ENCODE measurements around the gene LRP5.

Gene LRP5

DNA sequence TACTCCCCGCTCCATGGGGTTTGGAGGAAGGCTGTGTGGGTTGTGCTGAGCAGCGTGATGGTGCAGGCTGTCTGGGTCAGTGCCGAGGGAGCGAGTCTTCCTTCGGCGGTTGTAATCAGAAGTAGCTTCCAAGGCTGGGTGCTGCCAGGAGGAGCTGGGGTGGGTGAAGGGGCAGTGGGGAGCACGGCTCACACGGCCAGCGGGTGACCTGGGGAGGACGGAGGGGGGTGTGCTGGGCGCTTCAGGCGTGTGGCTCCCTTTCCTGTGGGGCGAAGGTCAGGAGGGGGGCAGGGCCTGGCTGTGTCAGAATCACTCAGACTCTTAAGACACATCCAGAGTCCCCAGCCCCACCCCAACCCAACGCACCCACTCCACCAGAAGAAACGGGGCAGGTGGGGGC, 60.2 kb downstream of the LRP5 start:
- DNase-seq: no peak

DNA sequence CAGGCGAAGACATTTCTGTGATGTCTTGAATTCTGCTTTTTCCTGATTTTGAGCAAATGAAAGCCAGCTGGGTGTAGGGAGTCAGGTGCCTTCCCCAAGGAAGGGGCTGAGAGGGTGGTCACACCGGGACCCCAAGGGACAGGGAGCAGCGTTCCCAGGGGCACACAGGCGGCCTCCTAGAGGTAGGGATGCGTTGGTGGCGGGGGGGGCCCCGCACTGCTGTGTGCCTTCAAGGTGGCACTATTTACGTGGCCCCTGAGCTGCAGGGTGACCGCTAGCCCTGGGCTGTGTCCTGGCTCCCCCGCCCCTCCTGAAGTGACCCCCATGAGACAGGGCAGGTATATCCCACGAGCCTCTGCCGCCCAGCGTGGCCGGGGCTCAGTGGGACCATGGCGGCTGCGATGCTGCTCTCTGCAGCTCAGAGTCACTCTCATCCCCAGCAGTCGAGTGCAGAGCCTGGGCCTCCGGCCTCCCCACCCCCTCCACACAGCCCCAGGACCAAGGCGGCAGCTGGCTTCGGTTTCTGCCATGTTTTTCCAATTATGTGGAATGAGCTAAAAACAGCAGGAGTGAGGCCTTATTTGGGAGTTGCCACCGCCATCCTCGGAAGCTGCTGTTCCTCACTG, 60.9 kb downstream of the LRP5 start:
- DNase-seq: no peak

DNA sequence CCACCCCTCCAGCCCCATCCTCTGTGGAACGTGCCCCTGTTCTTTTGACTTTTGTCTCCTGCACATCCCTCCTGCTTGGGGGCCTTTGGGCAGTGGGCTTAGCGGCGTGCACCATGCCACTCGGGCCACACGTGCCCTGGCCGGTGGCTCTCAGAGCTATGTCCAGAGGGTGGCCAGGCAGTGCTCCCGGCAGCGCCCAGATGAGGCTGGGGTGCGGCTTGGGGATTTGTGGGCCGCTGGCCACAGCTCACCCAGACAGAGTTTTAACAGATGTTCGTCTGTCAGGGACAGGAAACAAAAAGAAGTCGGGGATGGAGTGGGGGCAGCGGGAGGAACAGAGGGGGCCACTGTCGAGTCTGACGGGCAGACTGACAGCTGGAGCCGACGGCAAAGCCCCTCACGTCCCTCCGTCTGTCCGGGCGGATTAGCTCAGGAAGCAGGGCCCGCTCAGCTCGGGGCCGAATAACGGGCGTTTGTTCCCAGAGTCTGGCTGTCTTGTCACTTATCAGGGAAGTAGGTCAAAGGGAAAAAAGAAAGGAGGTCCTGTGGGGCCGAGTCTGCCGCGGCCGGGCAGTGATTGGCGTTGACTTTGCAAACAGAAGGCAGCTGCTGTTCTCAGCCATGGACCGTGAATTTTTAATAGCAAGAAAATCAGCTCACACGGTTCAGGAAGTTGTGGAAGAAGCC, 61.6 kb downstream of the LRP5 start:
- DNase-seq: no peak

DNA sequence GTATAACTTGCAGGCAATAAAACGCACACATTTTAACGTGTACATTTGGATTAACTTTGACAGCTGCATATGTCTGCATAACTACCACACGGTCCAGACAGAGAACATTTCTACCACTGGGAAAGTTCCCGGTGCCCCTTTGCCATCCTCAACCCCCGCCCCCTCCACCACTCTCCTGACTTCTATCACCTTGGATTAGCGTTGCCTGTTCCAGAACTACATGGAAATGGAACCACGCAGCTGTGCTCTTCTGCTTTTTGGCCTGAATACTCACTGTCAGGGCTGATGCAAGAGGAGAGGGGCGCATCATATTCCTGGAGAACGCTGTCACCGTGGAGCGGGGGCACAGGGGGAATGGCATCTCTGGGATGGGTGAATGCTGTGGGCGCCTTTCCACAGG, 62.1 kb downstream of the LRP5 start:
- no peak for DNase-seq

DNA sequence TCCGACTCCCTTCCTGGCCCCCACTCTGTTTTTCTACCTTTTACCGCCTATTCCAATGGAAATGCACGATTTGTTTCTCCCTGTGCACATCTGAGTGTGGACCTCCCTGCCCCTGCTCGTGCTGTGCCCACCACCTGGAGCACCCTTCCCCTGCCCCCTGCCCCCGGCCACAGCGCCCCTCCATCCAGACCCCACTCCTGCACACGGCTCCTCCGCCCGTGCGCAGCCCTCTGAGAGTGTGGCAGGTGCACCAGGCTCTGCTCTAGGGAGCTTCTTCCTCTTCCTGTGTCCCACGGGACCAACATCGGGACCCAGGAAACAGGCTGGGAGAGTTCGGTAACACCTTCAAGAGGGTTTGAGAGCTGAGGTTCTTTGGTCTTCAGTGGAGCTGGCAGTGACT, 62.9 kb downstream of the LRP5 start:
- no peak for DNase-seq

DNA sequence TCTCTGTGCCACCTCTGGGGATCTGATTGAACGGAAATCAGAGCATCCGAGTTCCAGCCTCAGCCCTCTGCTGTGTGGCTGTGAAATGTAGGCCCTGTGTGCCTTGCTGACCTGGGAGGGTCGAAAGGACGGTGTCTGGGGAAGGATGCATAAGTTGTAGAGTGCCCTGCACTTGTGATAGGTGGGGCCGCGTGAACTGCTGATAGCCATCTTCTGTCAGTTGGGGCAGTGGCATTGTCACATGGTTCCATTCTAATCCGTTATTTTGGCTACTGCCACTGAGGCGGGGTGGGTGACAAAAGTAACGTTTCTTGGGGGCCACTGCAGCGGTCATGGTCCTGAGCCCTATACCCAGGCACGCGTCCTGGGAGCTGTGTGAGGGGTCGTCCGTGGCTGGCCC, 63.4 kb downstream of the LRP5 start:
- DNase-seq: no peak

DNA sequence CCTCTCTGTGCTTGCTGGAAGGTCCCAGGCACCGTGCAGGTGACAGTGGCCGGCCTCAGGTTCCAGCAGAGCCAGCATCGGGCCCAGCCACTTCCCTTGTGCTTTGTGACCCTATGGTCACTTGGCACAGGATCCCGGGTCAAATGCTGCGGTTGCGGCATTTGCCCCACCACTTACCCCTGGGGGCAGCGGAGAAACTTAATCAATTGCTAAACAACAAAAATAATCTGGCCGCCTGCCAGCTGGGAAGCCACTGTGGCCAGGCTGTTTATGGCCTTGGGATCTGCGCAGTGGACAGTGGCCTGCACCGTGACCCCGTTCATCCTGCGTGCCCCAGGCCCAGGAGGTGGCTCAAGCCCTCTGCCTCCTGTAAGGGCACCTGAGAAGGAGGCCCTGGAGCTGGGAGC, 65.0 kb downstream of the LRP5 start:
- DNase-seq: no peak

DNA sequence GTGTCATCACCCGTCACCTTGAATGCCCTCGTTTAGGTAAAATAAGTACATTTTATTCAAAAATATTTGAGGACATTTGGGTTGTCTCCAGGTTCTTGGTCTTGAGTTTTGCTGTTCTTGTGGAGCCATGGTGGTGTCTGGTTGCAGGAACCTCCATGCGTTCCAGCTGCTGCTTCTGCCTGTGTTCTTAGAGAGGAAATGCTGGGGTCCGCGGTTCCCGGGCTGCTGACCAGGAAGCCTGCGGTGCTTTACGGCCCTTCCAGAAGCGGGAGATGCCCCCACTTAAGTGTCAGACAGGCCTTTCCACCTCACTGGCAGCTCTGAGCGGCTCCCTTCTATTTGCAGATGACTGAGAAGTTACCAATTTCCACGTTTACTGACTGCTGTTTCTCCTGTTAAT, 66.8 kb downstream of the LRP5 start:
- DNase-seq: no peak

DNA sequence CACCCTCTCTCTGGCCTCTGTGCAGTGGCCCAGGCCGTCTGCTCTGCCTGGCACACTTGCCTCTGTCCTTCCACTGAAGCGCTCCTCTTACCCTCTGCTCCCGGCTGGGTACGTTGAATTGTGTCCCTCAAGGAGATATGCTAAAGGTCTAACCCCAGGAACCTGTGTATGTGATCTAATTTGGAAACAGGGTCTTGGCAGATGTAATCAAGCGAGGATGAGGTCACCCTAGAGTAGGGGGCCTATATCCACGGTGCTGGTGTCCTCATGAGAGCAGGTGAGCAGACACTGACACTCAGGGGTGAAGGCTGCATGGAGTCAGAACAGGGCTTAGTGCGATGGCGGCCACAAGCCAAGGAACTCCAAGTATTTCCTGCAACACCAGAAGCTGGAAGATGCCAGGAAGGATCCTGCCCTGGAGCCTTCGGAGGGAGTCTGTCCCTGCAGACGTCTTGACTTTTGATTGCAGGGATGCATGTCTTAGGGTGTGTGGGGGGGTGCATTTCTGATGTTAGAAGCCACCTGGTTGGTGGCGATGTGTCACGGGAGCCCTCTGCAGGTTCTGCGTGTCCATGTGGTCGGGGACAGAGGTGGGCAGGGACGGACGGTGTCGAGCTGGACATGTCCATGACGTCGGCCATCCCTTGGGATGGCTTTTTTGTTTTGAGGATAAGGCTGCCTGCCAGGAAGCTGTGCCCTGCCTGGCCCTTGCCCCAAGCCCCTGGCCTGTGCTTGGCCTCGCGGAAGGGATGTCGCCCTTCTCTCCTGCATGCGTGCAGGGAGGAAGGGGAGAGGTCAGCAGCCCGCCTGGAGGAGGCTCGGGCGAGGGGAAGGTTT, 68.6 kb downstream of the LRP5 start:
- no peak for DNase-seq

DNA sequence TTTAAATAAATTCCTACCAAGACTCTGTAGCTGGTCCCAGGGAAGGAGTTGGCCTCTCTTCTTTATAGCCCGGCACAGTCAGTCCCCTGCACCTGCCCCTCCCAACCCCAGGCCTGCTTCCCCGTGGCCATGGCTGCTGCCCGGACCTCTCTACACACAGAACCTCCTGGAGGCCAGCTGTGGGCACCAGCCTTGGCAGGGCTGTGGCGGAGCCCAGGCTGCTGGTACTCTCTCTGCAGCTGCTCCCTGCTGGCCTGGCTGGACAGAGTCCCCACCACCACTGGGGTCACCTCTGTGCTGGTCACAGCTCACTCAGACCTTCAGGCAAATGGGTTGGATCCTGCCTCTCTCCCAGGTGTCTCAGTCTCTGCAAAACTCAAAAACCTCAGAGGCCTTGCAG, 69.3 kb downstream of the LRP5 start:
- DNase-seq: no peak

DNA sequence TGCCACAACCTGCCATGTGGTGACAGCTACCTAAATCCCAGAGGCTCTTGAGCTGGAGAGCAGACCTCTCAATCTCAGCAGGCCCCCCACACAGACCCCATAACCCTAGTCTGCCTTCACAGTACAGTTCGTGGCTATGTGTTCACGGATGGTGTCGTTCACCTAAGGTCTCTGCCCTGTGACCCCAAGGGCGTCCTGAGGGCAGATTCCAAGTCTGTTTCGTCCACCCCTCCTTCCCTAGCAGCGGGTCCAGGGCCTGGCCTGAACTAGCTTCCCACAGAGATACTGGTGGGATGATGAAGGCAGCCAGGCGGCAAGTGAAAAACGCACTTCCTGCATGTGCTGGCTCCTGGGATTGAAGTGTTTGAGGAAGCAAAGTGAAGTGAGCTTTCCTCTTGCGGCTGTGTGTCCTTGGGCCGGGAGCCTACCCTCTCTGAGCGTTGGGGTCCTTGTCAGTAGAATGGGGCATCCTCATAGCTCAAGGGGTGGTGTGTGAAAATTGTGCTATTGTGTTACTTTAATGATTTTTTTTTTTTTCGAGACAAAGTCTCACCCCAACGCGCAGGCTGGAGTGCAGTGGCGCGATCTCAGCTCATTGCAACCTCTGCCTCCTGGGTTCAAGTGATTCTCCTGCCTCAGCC, 70.1 kb downstream of the LRP5 start:
- DNase-seq: no peak

DNA sequence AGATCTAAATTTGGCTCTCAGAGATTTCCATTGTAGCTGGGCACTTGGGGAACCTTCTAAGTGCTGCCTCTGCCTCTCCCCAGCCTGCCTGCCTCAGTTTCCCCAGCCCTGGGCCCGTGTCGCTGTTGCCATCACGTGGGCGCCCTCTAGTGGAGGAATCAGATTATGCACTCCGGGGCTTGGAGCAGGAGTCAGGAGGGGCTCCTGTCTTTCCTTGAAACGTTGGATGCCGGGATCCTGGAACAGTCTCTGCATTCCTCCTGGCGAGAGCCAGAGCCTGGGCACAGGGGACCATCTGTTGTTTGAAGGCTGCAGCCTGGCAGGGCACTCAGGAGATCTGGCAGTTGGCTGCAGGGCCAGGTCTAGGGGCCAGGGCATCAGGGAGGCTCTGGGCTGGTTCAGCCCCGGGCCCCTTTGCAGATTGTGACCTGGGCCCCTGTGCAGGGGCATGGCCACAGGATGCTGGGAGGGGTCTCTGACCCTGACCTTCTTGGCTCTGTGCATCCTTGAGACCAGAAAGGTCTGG, 71.6 kb downstream of the LRP5 start:
- no peak for DNase-seq

DNA sequence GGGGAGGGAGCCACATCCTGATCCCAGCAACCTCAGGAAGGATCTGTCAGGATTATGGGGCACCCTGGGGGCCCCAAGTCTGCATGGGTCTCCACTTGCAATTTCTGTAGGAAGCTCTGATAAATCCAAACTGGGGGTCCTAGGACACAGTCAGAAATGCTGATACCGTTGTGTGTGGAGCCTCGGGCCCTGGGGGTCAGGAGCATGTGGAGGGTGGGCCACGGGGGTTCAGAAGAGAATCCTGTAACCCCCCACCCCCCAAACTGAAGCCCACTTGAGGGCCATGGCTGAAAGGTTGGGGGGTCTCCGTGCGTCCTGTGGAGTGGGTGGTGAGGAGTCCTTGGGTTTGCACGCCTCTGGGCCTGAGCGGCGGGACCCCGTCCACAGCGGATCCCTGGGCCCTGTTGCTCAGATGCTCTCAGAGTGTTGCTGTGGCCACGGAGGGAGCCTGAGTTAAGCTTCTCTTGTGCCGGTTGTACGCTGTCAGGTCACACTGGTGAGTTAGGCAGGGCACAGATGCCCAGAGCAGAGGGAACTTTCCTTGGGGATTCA, 72.2 kb downstream of the LRP5 start:
- no peak for DNase-seq

DNA sequence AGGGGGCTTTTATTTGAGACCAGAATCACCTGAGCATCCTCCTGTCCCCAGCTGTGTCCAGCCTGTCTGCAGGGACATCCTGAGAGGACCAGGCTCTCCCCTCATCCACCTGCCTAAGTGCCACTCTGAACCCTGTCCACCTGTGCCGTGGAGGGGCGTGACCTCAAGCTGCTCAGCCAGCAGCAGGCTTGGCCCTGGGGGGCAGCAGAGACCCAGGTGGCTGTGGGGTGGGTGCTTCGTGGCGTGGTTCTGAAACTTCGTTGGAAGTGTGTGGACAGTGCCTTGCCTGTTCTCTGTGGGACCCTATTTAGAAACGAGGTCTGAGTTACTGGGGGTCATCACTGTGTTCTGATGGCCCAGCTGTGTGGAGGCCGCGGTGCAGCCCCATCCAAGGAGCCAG, 72.7 kb downstream of the LRP5 start:
- DNase-seq: no peak

DNA sequence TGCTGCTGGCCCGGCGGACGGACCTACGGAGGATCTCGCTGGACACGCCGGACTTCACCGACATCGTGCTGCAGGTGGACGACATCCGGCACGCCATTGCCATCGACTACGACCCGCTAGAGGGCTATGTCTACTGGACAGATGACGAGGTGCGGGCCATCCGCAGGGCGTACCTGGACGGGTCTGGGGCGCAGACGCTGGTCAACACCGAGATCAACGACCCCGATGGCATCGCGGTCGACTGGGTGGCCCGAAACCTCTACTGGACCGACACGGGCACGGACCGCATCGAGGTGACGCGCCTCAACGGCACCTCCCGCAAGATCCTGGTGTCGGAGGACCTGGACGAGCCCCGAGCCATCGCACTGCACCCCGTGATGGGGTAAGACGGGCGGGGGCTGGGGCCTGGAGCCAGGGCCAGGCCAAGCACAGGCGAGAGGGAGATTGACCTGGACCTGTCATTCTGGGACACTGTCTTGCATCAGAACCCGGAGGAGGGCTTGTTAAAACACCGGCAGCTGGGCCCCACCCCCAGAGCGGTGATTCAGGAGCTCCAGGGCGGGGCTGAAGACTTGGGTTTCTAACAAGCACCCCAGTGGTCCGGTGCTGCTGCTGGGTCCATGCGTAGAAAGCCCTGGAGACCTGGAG, 74.1 kb downstream of the LRP5 start:
- DNase-seq: no peak

DNA sequence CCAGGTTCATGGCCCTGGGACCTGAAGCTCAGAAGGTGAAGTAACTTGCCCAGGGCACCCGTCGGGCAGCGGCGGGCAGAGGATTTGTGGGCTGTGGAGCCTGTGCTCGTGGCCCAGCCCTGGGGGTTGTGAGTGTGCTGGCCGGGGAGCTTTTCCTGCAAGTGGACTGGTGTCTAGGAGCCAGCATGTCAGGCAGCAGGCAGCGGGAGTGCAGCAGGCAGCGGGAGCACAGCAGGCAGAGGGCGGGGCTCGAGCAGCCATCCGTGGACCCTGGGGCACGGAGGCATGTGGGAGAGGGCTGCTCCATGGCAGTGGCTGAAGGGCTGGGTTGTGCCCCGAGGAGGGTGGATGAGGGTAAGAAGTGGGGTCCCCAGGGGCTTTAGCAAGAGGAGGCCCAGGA, 75.4 kb downstream of the LRP5 start:
- DNase-seq: no peak

DNA sequence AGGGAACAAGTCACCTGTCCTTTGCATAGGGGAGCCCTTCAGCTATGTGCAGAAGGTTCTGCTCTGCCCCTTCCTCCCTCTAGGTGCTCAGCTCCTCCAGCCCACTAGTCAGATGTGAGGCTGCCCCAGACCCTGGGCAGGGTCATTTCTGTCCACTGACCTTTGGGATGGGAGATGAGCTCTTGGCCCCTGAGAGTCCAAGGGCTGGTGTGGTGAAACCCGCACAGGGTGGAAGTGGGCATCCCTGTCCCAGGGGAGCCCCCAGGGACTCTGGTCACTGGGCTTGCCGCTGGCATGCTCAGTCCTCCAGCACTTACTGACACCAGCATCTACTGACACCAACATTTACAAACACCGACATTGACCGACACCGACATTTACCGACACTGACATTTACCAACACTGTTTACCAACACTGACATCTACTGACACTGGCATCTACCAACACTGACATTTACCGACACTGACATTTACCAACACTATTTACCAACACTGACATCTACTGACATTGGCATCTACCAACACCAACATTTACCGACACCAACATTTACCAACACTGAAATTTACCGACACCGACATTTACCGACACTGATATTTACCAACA, 76.3 kb downstream of the LRP5 start:
- no peak for DNase-seq

DNA sequence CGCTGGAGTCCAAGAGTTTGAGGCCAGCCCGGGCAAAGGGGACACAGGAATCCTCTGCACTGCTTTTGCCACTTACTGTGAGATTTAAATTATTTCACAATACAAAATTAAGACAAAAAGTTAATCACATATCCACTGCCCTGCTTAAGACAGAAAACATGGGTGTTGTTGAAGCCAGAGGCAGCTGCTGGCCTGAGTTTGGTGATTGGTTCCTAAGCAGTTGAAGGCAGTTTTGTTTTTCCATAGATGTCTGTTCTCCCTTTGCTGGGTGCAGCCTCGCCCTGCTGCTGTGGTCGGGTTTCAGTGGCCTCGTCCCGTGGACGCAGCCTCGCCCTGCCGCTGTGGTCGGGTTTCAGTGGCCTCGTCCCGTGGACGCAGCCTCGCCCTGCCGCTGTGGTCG, 77.9 kb downstream of the LRP5 start:
- DNase-seq: no peak

DNA sequence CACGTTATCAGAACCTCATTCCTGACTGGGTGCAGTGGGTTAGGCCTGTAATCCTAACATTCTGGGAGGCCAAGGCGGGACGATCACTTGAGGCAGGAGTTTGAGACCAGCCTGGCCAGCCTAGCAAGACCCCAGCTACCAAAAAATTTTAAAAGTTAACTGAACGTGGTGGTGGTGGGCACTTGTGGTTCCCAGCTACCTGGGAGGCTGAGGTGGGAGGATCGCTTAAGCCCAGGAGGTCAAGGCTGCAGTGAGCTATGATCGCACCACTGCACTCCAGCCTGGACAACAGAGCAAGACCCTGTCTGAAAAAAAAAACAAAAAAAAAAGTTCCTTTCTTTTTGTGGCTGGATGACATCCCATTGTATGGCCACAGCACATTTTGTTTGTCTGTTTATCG, 80.4 kb downstream of the LRP5 start:
- no peak for DNase-seq

DNA sequence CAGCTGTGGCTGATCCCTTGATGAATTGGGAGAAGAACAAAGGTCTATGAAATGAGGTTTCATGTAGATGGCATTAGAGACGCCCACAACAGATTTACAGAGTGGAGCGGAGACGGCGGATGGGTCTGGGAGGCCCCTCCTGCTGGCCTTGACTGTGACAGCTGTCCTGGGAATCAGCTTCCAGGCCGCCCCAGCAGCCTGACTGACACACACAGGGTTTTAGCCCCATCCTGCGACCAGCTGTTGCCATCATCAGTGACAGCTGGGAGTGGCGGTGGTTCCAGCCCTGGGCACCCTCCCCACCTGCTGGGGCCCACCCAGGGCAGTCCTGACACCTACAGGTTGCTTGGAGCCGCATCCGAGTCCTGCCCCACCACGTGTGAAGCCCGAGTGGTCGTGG, 84.1 kb downstream of the LRP5 start:
- no peak for DNase-seq

DNA sequence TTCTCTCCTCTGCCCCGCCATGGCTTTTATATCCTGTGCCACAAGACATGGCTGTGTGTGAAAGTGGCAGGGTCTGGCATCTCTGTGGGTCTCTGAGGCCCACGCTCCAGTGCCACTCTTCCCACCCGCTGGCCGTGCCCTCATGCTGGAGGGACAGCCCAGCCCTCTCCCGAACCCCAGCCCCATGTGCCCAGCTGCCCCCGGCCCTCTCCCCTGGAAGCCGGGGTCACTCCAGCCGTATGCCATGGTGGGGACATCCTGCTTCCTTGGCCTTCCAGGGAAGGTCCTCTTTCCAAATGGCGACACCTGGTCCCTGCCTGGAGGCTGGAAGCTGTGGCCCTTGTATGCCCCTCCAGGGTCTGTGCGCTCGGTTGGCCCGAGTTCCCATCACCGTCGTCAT, 84.9 kb downstream of the LRP5 start:
- no peak for DNase-seq
